Retinal pigment epithelial cell (primary cell): ENCODE measurements around the gene CEMIP.

ENCODE experiments used
- DNase-seq: peaks from one replicate; pipeline ENCODE4 v3.0.0-alpha.2; 2010; ENCODE audit warnings: low read depth
- H3K4me3 ChIP-seq: 2 replicates; pipeline ENCODE4 v1.5.1; 2011; ENCODE audit warnings: mild to moderate bottlenecking, low read length, control low read depth, moderate library complexity
- CTCF ChIP-seq: conservative IDR thresholded peaks from 2 replicates; pipeline ENCODE4 v1.5.1; 2011; ENCODE audit warnings: low read depth, low read length, control low read depth, inconsistent platforms

Gene CEMIP

GRCh38 chr15:80745888-80746287 is 33.3 kb upstream of the CEMIP start:
- no peak for TF ChIP-seq CTCF
- H3K4me3 ChIP-seq, result no peak overlapping the region
- no peak for DNase-seq

- no peak for DNase-seq
- TF ChIP-seq CTCF, result peak; percentile 7
- H3K4me3 ChIP-seq, result no peak overlapping the region
These were observed 31.7 kb upstream of the CEMIP start for GRCh38 chr15:80747317-80748053.

- no peak for DNase-seq
- no peak for TF ChIP-seq CTCF
- no peak overlapping the region for H3K4me3 ChIP-seq
These were observed 29.6 kb upstream of the CEMIP start for GRCh38 chr15:80749589-80749988.

- no peak overlapping the region for H3K4me3 ChIP-seq
- DNase-seq, result no peak
- TF ChIP-seq CTCF, result no peak
These were observed 28.6 kb upstream of the CEMIP start for GRCh38 chr15:80750575-80750974.

GRCh38 chr15:80752204-80752603 is 27.0 kb upstream of the CEMIP start:
- no peak for TF ChIP-seq CTCF
- DNase-seq, result no peak
- no peak overlapping the region for H3K4me3 ChIP-seq

- no peak for TF ChIP-seq CTCF
- DNase-seq, result no peak
- H3K4me3 ChIP-seq, result no peak overlapping the region
These were observed 26.0 kb upstream of the CEMIP start for GRCh38 chr15:80753161-80753560.

- no peak overlapping the region for H3K4me3 ChIP-seq
- DNase-seq, result no peak
- TF ChIP-seq CTCF, result no peak
These were observed 25.2 kb upstream of the CEMIP start for GRCh38 chr15:80754014-80754413.
